ENCODE data around the gene PLCB3. TPM values are rescaled to one million over a fixed set of nuclear protein-coding genes. Genes with fewer than 3 reads are reported as not detected.

The PLCB3 gene
- total RNA-seq, 1 donor from 2014 or later, result 20.8 TPM

- no peaks in the 10 kb centered on the region for H3K36me3 ChIP-seq (ENCODE audit: control insufficient read depth, insufficient read depth, low read length)
- no peak overlapping the region for H3K4me3 ChIP-seq (ENCODE audit: low read depth, low read length)
- TF ChIP-seq CTCF (IDR thresholded peaks at IDR 0.05; ENCODE audit: insufficient read depth, low read length, severe bottlenecking), result no peak
- DNase-seq (ENCODE audit: low read depth), result no peak
- no peaks in the 10 kb centered on the region for H3K27me3 ChIP-seq (ENCODE audit: control insufficient read depth, insufficient read depth, low read length)
- no peak for FAIRE-seq
Measured at GRCh38 chr11:64232182-64232966, 19.0 kb upstream of the PLCB3 start.

GRCh38 chr11:64232967-64233315 lies 18.4 kb upstream of the PLCB3 start:
- no peak for FAIRE-seq
- Histone ChIP-seq H3K36me3 (ENCODE audit: control insufficient read depth, insufficient read depth, low read length) (no peaks in the 10 kb centered on the region), H3K27me3 (ENCODE audit: control insufficient read depth, insufficient read depth, low read length) (no peaks in the 10 kb centered on the region), H3K4me3 (ENCODE audit: low read depth, low read length) (no peak overlapping the region)
- TF ChIP-seq CTCF (IDR thresholded peaks at IDR 0.05; ENCODE audit: insufficient read depth, low read length, severe bottlenecking), result no peak
- no peak for DNase-seq (ENCODE audit: low read depth)

GRCh38 chr11:64233913-64234586 lies 17.3 kb upstream of the PLCB3 start, which contains the start of gene VEGFB:
Gene VEGFB (plus strand): TSS chr11:64234584. CDS start chr11:64234834, 250 bp downstream.
- Histone ChIP-seq H3K36me3 (ENCODE audit: control insufficient read depth, insufficient read depth, low read length) (peaks cover 1% of the 10 kb centered on the region), H3K27me3 (ENCODE audit: control insufficient read depth, insufficient read depth, low read length) (no peaks in the 10 kb centered on the region), H3K4me3 (ENCODE audit: low read depth, low read length) (peak within 1 kb of the TSS; percentile 45)
- TF ChIP-seq CTCF (IDR thresholded peaks at IDR 0.05; ENCODE audit: insufficient read depth, low read length, severe bottlenecking), result no peak
- DNase-seq (ENCODE audit: low read depth) (no peak), FAIRE-seq (no peak)

- FAIRE-seq (no peak), DNase-seq (ENCODE audit: low read depth) (no peak)
- Histone ChIP-seq H3K36me3 (ENCODE audit: control insufficient read depth, insufficient read depth, low read length) (peaks cover 1% of the 10 kb centered on the region), H3K4me3 (ENCODE audit: low read depth, low read length) (peak overlapping the region; percentile 45), H3K27me3 (ENCODE audit: control insufficient read depth, insufficient read depth, low read length) (no peaks in the 10 kb centered on the region)
- TF ChIP-seq CTCF (IDR thresholded peaks at IDR 0.05; ENCODE audit: insufficient read depth, low read length, severe bottlenecking), result no peak
Measured at GRCh38 chr11:64234647-64235379, 16.5 kb upstream of the PLCB3 start.

GRCh38 chr11:64235437-64236161 lies 15.7 kb upstream of the PLCB3 start:
- Histone ChIP-seq H3K27me3 (ENCODE audit: control insufficient read depth, insufficient read depth, low read length) (no peaks in the 10 kb centered on the region), H3K36me3 (ENCODE audit: control insufficient read depth, insufficient read depth, low read length) (peaks cover 1% of the 10 kb centered on the region), H3K4me3 (ENCODE audit: low read depth, low read length) (peak overlapping the region; percentile 45)
- DNase-seq (ENCODE audit: low read depth) (no peak), FAIRE-seq (no peak)
- no peak for TF ChIP-seq CTCF (IDR thresholded peaks at IDR 0.05; ENCODE audit: insufficient read depth, low read length, severe bottlenecking)

Data from bronchial epithelial cell (primary cell).